K562 (cell line): Measurements from ENCODE around the gene IMPA2.

Experiments
- PML ChIP-seq: IDR thresholded peaks from 2 replicates; pipeline ENCODE4 v1.6.1; 2012; ENCODE audit warnings: low read length, inconsistent platforms
- SNRNP70 ChIP-seq: fragments of 200-400 bp; formaldehyde crosslinking; optimal IDR thresholded peaks from 2 replicates; pipeline ENCODE3; 2017; ENCODE audit warnings: low read depth, low read length
- TF ChIP-seq, protein P1 (sequence below): sonication (generic); formaldehyde crosslinking; IDR thresholded peaks from 2 replicates; pipeline ENCODE4 v1.9.0; 2022; ENCODE audit warnings: mild to moderate bottlenecking, missing genetic modification reagents

GRCh38 chr18:11992096-11992790 is 10.9 kb downstream of the IMPA2 start:
- TF ChIP-seq PML (no peak), SNRNP70 (no peak)
- TF ChIP-seq, protein P1, sequence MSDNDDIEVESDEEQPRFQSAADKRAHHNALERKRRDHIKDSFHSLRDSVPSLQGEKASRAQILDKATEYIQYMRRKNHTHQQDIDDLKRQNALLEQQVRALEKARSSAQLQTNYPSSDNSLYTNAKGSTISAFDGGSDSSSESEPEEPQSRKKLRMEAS: no peak
